H1 (cell line): Measurements from ENCODE around the gene GARNL3. TPM values are rescaled to one million over a fixed set of nuclear protein-coding genes. Genes with fewer than 3 reads are reported as not detected.

Experiments
- CTCF ChIA-PET: fragments of 300-600 bp; sonication (Branson Sonifier 250); formaldehyde crosslinking; loops from one replicate; lab custom pipeline; 2021; ENCODE audit not compliant: partially characterized antibody; lab: Charles Lee
- POLR2A ChIA-PET: fragments of 300-600 bp; sonication (Branson Sonifier 250); formaldehyde crosslinking; loops from one replicate; lab custom pipeline; 2021; ENCODE audit warnings: inconsistent platforms; ENCODE audit not compliant: partially characterized antibody; lab: Charles Lee
- DNase-seq, 2 experiments: peaks; one replicate each; pipeline versions ENCODE4 v3.0.0 to v3.0.0-alpha.2; 2010 to 2022; ENCODE audit warnings: low spot score in 2 of 2, low read depth in 1 of 2, mixed read lengths in 1 of 2
- FAIRE-seq: peaks from 2 replicates; lab custom pipeline; 2011; peaks lifted over from hg19 to GRCh38; lab: Jason Lieb, UNC
- H2AFZ ChIP-seq: 2 replicates; pipeline ENCODE4 v1.8.1; 2012; ENCODE audit warnings: low read length, inconsistent platforms
- H2AK5ac ChIP-seq: 2 replicates; pipeline ENCODE4 v1.6.1; 2013; ENCODE audit warnings: low read depth, low read length
- H2BK120ac ChIP-seq: replicated peaks from 2 replicates; pipeline ENCODE3; 2013; ENCODE audit warnings: low read depth, low read length, inconsistent platforms
- H2BK12ac ChIP-seq: 2 replicates; pipeline ENCODE4 v1.6.1; 2013; ENCODE audit warnings: low read depth, low read length
- H2BK15ac ChIP-seq: 2 replicates; pipeline ENCODE4 v1.6.1; 2013; ENCODE audit warnings: low read length
- H2BK20ac ChIP-seq: 2 replicates; pipeline ENCODE4 v1.6.1; 2013; ENCODE audit warnings: low read length
- H2BK5ac ChIP-seq: 2 replicates; pipeline ENCODE4 v1.6.1; 2013; ENCODE audit warnings: low read depth, low read length
- H3K14ac ChIP-seq: 2 replicates; pipeline ENCODE4 v1.6.1; 2013; ENCODE audit warnings: inconsistent platforms; ENCODE audit not compliant: insufficient read length
- H3K18ac ChIP-seq: 2 replicates; pipeline ENCODE4 v1.6.1; 2013; ENCODE audit warnings: low read length; ENCODE audit errors: extremely low read depth
- H3K23ac ChIP-seq: 2 replicates; pipeline ENCODE4 v1.6.1; 2013; ENCODE audit warnings: inconsistent platforms; ENCODE audit not compliant: insufficient read length
- H3K23me2 ChIP-seq: 2 replicates; pipeline ENCODE4 v1.6.1; 2013; ENCODE audit warnings: low read depth, low read length
- H3K27ac ChIP-seq: 2 replicates; pipeline ENCODE4 v1.6.1; 2011; ENCODE audit warnings: low read depth, low read length, inconsistent platforms
- H3K27me3 ChIP-seq, 4 experiments: replicated peaks in 1 of 4; 1 replicate in 1 of 4; 2 replicates in 3 of 4; pipeline versions ENCODE4 v1.6.1 to v1.8.1; 2011 to 2013; ENCODE audit warnings: low read length in 3 of 4, mild to moderate bottlenecking in 3 of 4, inconsistent platforms in 2 of 4, mixed read lengths in 2 of 4, moderate library complexity in 1 of 4; ENCODE audit not compliant: control insufficient read depth in 3 of 4, insufficient read depth in 3 of 4; ENCODE audit errors: extremely low read depth in 1 of 4
- H3K36me3 ChIP-seq, 4 experiments: 2 replicates each; pipeline versions ENCODE4 v1.6.1 to v1.8.1; 2011 to 2013; ENCODE audit warnings: mild to moderate bottlenecking in 4 of 4, low read length in 3 of 4, moderate library complexity in 2 of 4, control low read depth in 1 of 4, inconsistent platforms in 1 of 4; ENCODE audit not compliant: insufficient read depth in 4 of 4, control insufficient read depth in 2 of 4
- H3K4ac ChIP-seq: replicated peaks from 2 replicates; pipeline ENCODE3; 2013; ENCODE audit warnings: low read length, low read depth, mixed read lengths, inconsistent platforms; ENCODE audit not compliant: insufficient read length
- H3K4me1 ChIP-seq, 4 experiments: replicated peaks in 1 of 4; 1 replicate in 1 of 4; 2 replicates in 3 of 4; pipeline versions ENCODE4 v1.6.1 to v1.8.1; 2011 to 2013; ENCODE audit warnings: low read length in 3 of 4, inconsistent platforms in 2 of 4, mixed read lengths in 1 of 4; ENCODE audit not compliant: insufficient read depth in 4 of 4, control insufficient read depth in 3 of 4
- H3K4me2 ChIP-seq, 2 experiments: 2 replicates each; pipeline versions ENCODE4 v1.6.1 to v1.8.1; 2011 to 2013; ENCODE audit warnings: low read depth in 2 of 2, low read length in 2 of 2, control low read depth in 1 of 2, inconsistent platforms in 1 of 2, mild to moderate bottlenecking in 1 of 2; ENCODE audit not compliant: insufficient read depth in 1 of 2
- H3K4me3 ChIP-seq, 4 experiments: fragments of 200-600, 300-600 bp in 1 of 4; sonication (generic), shearing (Covaris generic), sonication (Bioruptor Twin) in 1 of 4; 2 replicates each; pipeline versions ENCODE4 v1.5.1 to v1.8.1; 2011 to 2016; ENCODE audit warnings: low read length in 4 of 4, low read depth in 3 of 4, control low read depth in 2 of 4, inconsistent platforms in 2 of 4, mild to moderate bottlenecking in 2 of 4, mixed read lengths in 1 of 4, moderate library complexity in 1 of 4; ENCODE audit not compliant: insufficient read depth in 2 of 4; ENCODE audit errors: extremely low read depth in 1 of 4
- H3K56ac ChIP-seq: replicated peaks from 2 replicates; pipeline ENCODE3; 2013; ENCODE audit warnings: low read depth, mild to moderate bottlenecking, mixed read lengths, low read length, inconsistent platforms; ENCODE audit not compliant: insufficient read length
- H3K79me1 ChIP-seq: 2 replicates; pipeline ENCODE4 v1.6.1; 2013; ENCODE audit warnings: low read depth, low read length, control low read depth
- H3K79me2 ChIP-seq, 2 experiments: 2 replicates each; pipeline versions ENCODE4 v1.6.1 to v1.8.1; 2012 to 2013; ENCODE audit warnings: low read length in 2 of 2, mild to moderate bottlenecking in 2 of 2, inconsistent platforms in 1 of 2; ENCODE audit not compliant: insufficient read depth in 2 of 2, control insufficient read depth in 1 of 2
- H3K9ac ChIP-seq, 4 experiments: replicated peaks in 1 of 4; 1 replicate in 1 of 4; 2 replicates in 3 of 4; pipeline versions ENCODE4 v1.6.1 to v1.8.1; 2011 to 2013; ENCODE audit warnings: low read depth in 3 of 4, low read length in 3 of 4, control low read depth in 2 of 4, mild to moderate bottlenecking in 2 of 4, moderate library complexity in 2 of 4, inconsistent platforms in 1 of 4; ENCODE audit errors: extremely low read depth in 1 of 4
- H3K9me3 ChIP-seq, 2 experiments: 2 replicates each; pipeline versions ENCODE4 v1.6.1 to v1.8.1; 2012 to 2013; ENCODE audit warnings: mild to moderate bottlenecking in 2 of 2, moderate library complexity in 2 of 2, control low read depth in 1 of 2, inconsistent platforms in 1 of 2, low read depth in 1 of 2, low read length in 1 of 2, mixed read lengths in 1 of 2; ENCODE audit not compliant: insufficient read depth in 2 of 2
- H4K20me1 ChIP-seq, 2 experiments: replicated peaks in 1 of 2; 2 replicates each; pipeline versions ENCODE3 to v1.8.1; 2011 to 2013; ENCODE audit warnings: inconsistent platforms in 2 of 2, low read length in 2 of 2, mild to moderate bottlenecking in 1 of 2; ENCODE audit not compliant: insufficient read depth in 2 of 2, control insufficient read depth in 1 of 2
- H4K5ac ChIP-seq: 2 replicates; pipeline ENCODE4 v1.6.1; 2013; ENCODE audit warnings: low read length, low read depth, mixed read lengths, inconsistent platforms; ENCODE audit not compliant: insufficient read length
- H4K8ac ChIP-seq: 2 replicates; pipeline ENCODE4 v1.8.0; 2013; ENCODE audit warnings: mild to moderate bottlenecking, moderate library complexity, low read length, inconsistent platforms; ENCODE audit not compliant: insufficient read depth; ENCODE audit errors: extremely low read depth
- H4K91ac ChIP-seq: replicated peaks from 2 replicates; pipeline ENCODE3; 2013; ENCODE audit warnings: low read length, mixed read lengths, inconsistent platforms; ENCODE audit not compliant: insufficient read length
- POLR2A ChIP-seq, 2 experiments: IDR thresholded peaks; 1 replicate in 1 of 2; 2 replicates in 1 of 2; pipeline ENCODE4 v1.6.1; 2011; ENCODE audit warnings: low read depth in 2 of 2, low read length in 2 of 2, mild to moderate bottlenecking in 2 of 2; ENCODE audit errors: control extremely low read depth in 1 of 2
- POU5F1 ChIP-seq: IDR thresholded peaks from 2 replicates; pipeline ENCODE4 v1.6.1; 2011; ENCODE audit warnings: low read depth, mild to moderate bottlenecking, low read length, moderate library complexity
- RAD21 ChIP-seq, 2 experiments: IDR thresholded peaks in 1 of 2; conservative IDR thresholded peaks in 1 of 2; 2 replicates each; pipeline ENCODE4 v1.6.1; 2011; ENCODE audit warnings: low read depth in 2 of 2, low read length in 2 of 2, improper control_type of control experiment in 1 of 2, inconsistent platforms in 1 of 2, mild to moderate bottlenecking in 1 of 2, moderate library complexity in 1 of 2
- WGBS, 2 experiments: shearing (Covaris generic) in 1 of 2; methylation state at CpG; one replicate each; pipeline versions ENCODE4 v1.1.6 to v1.1.7; 2013 to 2015; ENCODE audit warnings: low lambda C conversion rate in 2 of 2, mixed read lengths in 2 of 2, inconsistent platforms in 1 of 2, low coverage in 1 of 2, missing lambda C conversion rate in 1 of 2; ENCODE audit not compliant: insufficient replicate concordance in 2 of 2, insufficient coverage in 1 of 2, insufficient read length in 1 of 2; ENCODE audit errors: extremely low coverage in 1 of 2, missing lambda C conversion rate in 1 of 2; 5-methylcytosine and 5-hydroxymethylcytosine counted together
- polyA plus RNA-seq, 7 experiments: library from polyadenylated mRNA; depleted of rRNA in 3 of 7; stranded (reverse) in 5 of 7; unstranded in 2 of 7; fragments of >200 nt in 5 of 7; fragments of 200-250 nt in 2 of 7; gene quantifications; 1 replicate in 5 of 7; 2 replicates in 1 of 7; 4 replicates in 1 of 7; pipeline versions ENCODE4 v1.2.1 to v1.2.3, GENCODE V29; 2011 to 2013; ENCODE audit warnings: missing spikeins in 2 of 7, mixed read lengths in 2 of 7
- total RNA-seq: library from RNA; stranded (reverse); fragmentation: NEBNext Ultra II Directional; extraction: Animal tissue kit (Norgen Biotek cat#: 25700); gene quantifications from 2 replicates; pipeline ENCODE4 v1.2.1, GENCODE V29; 2021

Gene GARNL3
- total and polyA plus RNA-seq, 2 of the 8 experiments (the other 6 are each of a cell fraction or from before 2014, with no cell fraction given): 6.5 to 18.3 TPM

GRCh38 chr9:127318651-127319167 lies 54.1 kb downstream of the GARNL3 start:
- CTCF ChIA-PET: interaction anchor here (1.4 to 2.1 kb wide), 3 partner anchors 9 to 108 kb away, joined by 5 to 7 read pairs (median 6); no protein-coding TSS in a partner anchor
- Histone ChIP-seq H3K56ac (no peak overlapping the region), H3K27me3 (no peaks in the 10 kb centered on the region), H3K9ac (no peak overlapping the region), H3K18ac (no peak overlapping the region), H3K4me3 (no peak overlapping the region), H3K27ac (no peak overlapping the region), H3K9me3 (no peaks in the 10 kb centered on the region), H3K23me2 (no peaks in the 10 kb centered on the region), H2AK5ac (no peak overlapping the region), H3K79me1 (no peaks in the 10 kb centered on the region), H4K20me1 (no peaks in the 10 kb centered on the region), H2BK20ac (no peak overlapping the region), H3K14ac (no peak overlapping the region), H3K36me3 (peaks cover 0 to 3% (median 1%) of the 10 kb centered on the region in 4 experiments; a peak in 2 of 8 replicates), H3K23ac (no peak overlapping the region), H2AFZ (no peak overlapping the region), H4K5ac (no peak overlapping the region), H4K91ac (no peak overlapping the region), H2BK15ac (no peak overlapping the region), H3K4me2 (no peak overlapping the region), H2BK12ac (no peak overlapping the region), H2BK5ac (no peak overlapping the region), H3K4me1 (no peaks in the 10 kb centered on the region), H3K4ac (no peak overlapping the region), H4K8ac (no peak overlapping the region), H2BK120ac (no peak overlapping the region), H3K79me2 (no peaks in the 10 kb centered on the region)
- TF ChIP-seq POLR2A (IDR thresholded peaks at IDR 0.05; ENCODE audit: control extremely low read depth in 1 of 2, low read depth in 2 of 2, low read length in 2 of 2) (no peak), RAD21 (IDR thresholded peaks at IDR 0.05 in 1 of 2, conservative IDR thresholded peaks at IDR 0.05 in 1 of 2; ENCODE audit: low read depth in 2 of 2, low read length in 2 of 2) (no peak), POU5F1 (no peak)
- no peak for FAIRE-seq
- 83% methylated on average over 5 of the region's 5 CpGs; no CpG with 5 or more reads in 1 of the 2 experiments for WGBS, 2 experiments
- POLR2A ChIA-PET: interaction anchor here (0.6 to 1.0 kb wide), 2 partner anchors 14 to 447 kb away, joined by 3 to 4 read pairs; no protein-coding TSS in a partner anchor
- DNase-seq: no peak
